Activated CD4-positive, alpha-beta T cell treated with anti-CD3 and anti-CD28 coated beads, Interleukin-2, Interleukin-4, amounts not matched to agents 100 ng/mL and 50 ng/mL, durations not matched to agents 16 hours and 8 hours (primary cell): ENCODE measurements around the gene NUP210.

ENCODE experiments used
- DNase-seq: peaks from one replicate; pipeline ENCODE4 v3.0.0-alpha.2; 2020; ENCODE audit warnings: low spot score

NUP210 gene

DNA sequence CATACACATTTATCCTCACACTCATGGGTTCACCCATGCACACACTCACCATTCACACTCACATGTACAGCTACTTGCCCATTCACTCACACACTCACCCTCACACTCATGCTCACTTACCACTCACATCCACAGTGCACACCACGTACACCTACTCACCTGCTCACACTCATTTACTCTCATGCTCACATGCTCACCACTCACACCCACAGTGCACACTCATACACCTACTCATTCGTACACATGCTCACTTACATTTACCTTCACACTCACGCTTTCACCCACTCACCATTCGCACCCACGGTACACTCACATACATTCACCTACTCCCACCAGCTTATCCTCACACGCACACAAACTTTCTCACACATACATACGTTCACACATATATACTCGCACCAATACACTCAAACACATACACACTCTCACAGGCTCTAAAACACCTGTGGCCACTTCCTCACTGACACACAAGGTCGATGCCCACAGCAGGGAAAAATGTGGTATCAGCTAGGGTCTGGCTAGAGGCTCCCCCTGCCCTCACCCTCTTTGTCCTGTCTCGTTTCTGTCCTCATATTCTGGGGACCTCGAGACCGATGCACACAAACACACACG, 46.0 kb downstream of the NUP210 start:
- no peak for DNase-seq

DNA sequence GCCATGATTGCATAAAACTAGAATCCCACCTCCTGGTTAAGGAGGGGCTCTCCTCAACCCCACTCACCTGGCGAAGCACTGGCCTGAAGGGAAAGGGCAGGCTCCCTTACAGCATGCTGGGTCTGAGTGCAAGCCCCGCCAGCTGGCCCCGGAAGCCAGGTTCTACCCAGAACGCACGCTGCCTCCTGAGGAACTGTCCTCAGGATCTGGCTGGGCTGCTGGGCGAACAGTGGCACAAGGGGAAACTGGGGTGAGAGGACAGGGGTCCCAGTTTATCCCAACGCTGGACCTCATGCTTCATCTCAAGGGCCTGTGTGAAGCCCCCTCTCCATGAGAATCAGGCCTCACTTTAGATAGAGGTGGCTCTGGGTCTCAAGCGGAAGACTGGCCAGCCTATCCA, 47.5 kb downstream of the NUP210 start:
- DNase-seq = no peak

DNA sequence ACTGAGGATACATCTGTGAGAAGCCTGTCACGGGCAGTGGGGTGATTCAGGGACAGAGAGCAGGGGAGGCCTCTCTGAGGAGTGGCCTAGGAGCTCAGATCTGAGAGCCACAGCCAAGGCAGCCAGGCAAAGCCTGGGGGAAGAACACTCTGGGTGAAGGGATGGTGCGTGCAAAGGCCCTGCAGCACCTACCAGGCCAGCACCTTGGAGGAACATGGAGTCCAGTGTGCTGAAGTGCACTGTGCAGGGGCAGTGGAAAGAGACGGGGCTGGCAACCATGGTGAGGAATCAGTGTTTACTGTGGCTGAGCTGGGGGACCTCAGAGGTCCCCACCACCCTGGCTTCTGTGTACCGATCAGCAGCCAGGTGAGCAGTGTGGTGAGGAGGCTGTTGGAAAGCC, 48.0 kb downstream of the NUP210 start:
- DNase-seq = no peak

DNA sequence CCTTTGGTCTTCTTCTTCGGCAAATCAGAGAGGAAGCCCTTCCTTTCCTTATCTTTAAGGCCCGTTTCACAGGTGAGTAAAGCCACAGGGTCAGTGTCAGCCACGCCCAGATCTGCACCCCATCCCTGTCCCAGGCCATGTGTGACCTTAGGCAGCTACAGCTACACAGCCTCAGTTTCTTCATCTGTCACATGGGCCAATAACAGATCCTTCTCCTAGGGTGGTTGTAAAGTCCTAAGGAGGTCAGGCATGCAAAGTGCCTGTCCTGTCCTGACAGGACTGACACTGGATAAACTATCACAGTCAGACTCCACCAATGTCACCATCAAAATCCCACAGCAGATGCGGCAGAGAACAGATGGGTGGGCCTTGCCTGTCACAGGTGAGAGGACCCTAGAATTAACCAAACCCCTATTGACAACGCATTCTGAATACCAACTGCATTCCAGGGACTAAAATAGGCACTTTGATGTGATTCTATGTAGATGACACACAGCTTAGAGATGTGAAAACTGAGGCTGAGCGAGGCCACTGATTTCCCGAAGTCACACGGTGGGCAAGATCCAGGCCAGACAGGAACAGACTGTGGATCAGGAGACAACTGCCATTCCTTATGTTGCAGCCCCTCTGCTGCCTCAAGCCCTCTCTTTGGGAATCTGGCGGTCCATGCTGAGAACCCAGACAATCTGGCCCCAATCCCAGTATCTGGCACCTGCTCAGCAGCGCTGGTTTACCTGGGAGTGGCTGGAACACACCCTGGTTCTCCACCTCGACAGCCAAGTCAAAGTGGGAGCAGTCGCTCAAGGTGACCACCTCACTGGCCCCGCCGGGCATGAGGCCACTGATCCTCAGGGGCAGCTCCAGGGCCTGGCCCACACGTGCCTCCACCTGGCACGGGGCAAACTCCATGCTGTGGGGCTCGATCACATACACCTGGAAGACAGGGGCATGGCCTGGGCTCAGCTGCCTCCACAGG, 48.7 kb downstream of the NUP210 start:
- no peak for DNase-seq

DNA sequence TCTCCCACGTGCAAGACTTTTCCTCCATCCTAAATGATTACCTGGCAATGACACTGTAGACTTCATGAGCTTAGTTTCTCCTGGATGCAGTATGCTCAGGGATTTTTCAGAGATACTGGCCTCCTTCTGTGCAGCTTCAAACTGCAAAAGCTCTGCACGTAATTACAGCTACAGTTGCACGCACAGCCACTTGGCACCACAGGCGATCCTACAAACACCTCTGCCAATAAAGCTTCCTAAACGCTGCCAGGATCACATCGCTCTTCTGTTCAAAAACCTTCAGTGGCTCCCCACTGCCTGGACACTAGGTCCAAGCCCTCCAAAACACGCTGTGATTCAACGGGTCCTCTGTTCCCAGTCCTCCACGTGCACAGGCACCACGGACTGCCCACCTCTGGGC, 49.5 kb downstream of the NUP210 start:
- no peak for DNase-seq

DNA sequence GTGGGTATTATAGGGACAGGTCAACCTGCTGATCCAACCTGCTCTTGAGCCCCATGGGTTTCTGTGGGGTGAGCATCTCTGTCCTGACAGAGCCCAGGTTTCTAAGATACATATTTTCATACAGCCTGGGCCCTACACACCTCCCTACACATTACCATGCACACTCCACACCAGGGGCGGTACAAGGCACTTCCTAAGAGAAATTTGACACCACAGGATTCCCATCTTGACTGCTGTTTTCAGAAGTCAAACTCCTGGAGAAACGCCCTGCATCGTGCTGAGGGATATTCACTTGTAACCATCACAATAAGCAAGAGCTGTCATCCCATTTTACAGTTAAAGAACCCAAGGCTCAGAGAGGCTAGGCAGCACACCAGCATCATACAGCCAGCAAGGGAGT, 50.1 kb downstream of the NUP210 start:
- no peak for DNase-seq

DNA sequence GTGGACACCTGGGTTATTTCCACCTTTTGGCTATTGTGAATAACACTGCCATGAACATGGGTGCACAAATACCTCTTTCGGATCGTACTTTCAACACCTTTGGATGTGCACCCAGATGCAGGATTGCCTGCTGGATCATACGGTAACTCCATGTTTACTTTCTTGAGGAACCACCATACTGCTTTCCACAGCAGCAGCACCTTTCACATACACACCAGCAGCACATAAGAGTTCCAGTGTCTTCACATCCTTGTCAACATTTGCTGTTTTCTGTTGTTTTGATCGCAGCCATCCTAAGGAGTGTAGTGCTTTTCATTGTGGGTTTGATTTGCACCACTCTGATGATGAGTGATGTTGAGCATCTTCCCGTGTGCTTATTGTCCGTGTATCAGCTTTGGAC, 51.3 kb downstream of the NUP210 start:
- DNase-seq = no peak

DNA sequence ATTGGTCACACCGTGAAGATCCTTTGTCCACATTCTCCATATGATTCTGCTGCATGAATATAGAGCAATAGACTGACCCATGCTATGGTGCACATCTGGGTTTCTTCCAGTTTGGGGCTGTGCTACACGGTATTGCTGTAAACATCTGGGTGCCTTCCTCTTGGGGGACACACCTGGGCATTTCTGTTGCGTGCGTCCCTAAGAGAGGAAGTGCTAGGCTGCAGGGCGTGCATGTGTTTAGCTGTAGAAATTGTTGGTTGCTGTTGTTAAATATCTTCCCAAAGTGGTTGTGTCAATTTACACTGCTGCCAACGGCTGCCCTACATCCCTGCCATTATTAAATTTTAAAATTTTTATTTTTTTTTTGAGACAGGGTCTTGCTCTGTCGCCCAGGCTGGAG, 52.4 kb downstream of the NUP210 start:
- DNase-seq = no peak

DNA sequence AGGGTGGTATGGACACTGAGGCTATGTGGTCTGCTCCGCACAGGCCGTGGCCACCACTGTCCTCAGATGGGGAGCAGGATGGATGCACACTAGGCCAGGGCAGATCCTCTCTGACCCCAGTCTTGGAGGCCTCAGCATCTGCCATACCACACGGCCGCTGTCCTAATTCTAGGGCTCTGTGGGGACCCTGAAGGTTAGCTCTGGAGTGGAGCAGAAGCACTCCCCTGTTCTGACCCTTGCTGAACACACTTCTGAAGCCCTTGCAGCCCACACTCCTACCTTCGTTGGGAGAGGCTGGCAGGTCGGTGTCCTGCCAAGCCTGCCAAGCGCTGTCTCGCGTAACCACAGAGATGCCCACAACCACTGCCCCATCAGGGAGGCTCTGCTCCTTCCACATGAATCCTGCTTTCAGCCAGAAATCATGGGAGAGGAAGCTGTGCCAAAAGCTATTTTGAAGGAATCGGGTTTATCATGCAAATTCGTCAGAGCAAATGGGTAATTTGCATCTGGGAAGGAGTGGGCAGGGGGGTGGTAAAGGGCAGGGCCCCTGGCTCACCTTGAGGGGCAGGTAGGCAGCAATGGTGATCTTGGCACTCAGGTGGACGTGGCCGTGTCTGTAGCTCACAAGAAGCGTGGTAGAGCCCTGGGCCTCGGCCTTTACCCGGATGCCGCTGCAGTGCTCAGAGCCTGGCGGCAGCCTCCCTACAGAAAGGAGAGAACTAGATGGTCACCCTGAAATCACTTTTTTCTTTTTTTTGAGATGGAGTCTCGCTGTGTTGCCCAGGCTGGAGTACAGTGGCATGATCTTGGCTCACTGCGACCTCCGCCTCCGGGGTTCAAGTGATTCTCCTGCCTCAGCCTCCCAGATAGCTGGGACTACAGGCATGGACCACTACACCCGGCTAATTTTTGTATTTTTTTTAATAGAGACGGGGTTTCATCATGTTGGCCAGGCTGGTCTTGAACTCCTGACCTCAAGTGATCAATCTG, 54.4 kb downstream of the NUP210 start:
- no peak for DNase-seq

DNA sequence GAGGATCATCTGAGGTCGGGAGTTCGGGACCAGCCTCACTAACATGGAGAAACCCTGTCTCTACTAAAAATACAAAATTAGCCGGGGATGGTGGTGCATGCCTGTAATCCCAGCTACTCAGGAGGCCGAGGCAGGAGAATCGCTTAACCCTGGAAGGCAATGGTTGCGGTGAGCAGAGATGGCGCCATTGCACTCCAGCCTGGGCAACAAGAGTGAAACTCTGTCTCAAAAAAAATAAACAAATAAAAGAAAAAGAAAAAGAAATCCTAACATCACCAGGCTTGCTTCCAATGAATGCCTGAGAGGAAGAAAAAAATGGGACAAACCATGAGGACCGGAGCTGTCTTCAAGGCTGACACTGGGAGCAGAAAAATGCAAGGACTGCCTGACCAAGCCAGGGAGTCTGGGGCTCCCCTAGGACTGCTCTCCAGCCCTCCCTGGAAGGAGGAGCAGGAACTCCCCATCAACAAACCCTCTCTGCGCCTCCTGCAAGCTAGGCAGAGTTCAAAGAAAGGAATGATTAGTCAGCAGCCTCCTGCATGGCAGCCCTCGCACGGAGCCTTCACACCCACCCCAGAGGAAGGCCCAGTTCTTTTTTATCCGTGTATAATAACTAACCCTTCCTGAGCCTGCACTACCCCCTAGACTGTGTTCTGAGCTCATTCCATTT, 55.4 kb downstream of the NUP210 start:
- no peak for DNase-seq

DNA sequence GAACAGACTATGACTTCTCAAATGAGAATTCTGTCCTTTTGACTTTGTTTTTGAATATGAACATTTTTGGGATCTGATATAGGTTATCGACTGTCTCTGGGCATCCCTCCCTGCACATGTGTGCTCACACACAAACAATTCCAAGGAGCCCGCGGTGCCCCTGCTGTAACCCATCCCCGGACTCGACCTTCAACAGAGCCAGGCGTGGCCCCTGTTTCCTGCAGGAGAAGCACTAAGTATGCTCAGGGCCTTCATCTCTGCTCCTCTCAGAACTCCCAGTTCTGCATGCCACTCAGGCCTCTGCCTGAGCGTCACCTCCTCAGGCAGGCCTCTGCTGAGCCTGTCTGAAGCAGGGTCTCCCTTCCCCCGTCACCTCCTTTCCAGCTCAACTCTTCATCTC, 57.6 kb downstream of the NUP210 start:
- no peak for DNase-seq

DNA sequence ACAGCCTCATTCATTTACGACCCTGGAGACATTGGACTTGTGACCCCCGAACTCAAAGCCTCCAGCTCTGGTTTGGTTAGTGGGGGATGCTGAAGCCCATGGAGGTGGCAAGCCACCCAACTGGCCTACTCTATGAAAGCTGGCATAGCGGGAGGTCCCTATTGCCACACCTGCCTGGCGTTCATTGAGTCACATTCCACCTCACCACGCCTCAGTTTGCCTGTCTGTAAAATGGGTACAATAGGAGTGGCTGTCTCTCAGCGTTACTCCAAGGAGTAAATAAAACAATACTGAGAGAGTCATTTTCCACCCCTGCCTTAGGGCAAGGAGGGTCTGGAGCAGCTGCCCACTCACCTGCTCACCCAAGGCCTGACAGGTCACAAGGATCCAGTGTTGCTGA, 60.2 kb downstream of the NUP210 start:
- DNase-seq = no peak

DNA sequence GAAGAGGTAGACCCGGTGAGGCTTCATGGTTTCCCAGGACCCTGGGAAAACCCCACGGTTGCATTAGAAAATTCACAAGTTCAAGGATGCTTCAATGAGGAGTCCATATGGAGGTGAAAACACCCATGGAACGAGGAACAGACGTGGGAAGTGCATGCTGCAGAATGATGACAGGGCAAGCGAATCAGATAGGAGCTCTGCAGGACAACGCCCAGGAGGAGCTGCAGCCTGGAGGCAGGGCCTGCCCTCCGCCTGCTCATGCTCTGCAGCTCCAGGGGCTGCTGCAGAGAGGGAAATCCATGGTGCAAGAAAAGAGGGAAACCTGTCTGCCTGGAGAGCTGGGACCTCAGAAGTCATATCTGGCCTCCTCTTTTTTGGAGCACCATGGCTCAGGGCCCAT, 61.5 kb downstream of the NUP210 start:
- no peak for DNase-seq

DNA sequence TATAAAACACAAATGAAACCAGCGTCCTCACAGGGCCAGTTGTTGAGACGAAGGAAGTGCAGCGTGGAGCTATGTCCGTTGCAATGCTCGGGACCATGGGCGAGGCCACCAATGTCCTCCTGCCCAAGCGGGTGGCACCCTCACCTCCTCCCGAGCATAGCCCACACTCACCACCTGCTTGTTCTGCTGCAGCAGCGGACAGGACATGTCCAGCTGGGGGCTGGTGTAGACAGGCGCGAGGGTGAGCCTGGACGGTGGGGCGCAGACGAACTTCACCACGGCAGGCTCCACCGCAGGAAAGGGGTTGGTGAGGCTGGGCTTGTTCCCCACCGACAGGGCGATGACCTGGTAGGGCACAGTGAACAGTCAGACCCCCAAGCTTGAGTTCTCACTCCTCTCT, 62.1 kb downstream of the NUP210 start:
- DNase-seq = no peak

DNA sequence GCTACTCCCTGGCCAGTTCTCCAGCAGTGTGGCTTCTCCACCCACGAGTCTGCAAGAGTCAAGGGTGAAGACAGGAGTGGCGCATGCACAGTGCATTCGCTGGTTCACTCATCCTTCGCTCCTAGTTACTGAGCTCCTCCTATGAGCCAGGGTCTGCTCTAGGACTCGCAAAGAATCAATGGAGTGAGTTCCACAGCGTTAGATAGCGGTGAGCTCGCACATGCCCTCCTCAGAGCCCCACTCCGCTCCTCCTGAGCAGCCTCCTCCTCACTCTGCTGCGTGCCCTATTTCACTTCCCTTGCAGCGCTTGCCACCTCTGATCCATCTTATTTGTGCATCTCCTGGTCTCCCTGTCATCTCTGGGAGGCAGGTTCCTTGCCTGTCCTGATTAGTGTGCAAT, 63.0 kb downstream of the NUP210 start:
- DNase-seq = no peak

DNA sequence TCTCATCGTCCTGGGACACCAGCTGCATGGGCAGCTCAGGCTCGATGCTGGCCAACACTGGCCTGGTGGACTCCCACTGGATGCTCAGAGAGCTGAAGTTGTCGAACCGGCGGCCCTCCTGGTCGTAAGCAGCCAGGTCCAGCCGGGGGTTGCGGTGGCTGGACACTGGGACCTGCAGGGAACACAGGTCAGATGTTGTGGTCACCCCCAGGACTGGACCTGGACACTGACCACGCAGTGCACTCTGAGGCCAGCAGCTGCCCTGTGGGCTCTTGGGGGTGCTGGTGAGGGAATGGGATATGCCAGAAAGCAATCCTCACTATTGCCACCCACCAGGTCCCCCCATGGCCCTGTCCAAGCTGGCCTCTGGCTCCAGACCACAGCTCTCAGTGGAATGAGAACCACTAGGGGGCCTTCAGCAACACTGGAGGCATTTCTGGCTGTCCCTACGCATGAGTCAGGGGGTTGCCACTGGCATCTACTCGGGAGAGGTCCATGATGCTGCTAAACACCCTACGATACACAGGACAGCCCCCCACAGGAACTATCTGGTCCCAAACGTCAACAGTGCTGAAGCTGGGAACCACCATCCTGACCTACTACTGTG, 66.1 kb downstream of the NUP210 start:
- no peak for DNase-seq

DNA sequence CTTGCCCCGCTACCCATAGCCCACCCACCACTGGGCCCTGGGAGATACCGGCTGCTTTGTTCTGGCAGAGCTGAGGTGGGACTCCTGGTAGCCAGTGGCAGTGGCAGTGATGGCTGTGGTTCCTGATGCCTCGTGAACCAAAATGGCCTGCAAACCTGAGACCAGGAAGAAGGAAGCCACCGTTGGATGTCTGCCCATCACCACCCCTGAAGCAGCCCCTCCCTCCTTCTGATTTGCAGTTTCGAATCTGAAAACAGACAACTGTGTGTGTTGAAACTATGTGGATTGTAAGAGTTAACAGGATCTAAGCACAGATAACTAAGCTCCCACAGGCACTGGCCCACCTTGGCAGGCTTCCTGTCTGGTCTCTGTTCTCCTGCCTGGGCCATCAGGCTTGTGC, 66.6 kb downstream of the NUP210 start:
- DNase-seq = no peak

DNA sequence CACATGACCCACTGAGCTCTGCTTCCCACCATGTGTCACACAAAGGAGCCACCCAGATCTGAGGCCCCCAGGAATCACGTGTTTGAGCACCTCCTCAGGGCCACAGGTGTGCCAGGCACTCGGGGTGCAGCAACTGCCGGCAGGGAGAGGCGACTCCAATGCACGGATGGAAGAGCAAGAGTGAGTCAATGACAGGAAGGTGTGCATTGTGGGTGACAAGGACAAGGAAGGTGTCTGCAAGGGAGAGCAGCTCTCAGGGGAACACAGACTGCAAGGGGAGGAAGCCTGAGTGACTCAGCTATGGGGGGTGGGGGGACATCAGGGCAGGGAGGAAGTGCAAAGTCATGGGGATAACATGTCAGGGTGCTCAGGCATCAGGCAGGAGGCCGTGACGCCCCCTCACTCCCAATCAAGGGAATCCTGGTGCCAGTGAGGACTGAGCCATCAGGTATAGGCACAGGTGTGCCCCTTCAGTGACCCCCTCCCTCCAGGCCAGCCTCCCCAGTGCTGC, 67.4 kb downstream of the NUP210 start:
- peak; percentile 21 for DNase-seq

DNA sequence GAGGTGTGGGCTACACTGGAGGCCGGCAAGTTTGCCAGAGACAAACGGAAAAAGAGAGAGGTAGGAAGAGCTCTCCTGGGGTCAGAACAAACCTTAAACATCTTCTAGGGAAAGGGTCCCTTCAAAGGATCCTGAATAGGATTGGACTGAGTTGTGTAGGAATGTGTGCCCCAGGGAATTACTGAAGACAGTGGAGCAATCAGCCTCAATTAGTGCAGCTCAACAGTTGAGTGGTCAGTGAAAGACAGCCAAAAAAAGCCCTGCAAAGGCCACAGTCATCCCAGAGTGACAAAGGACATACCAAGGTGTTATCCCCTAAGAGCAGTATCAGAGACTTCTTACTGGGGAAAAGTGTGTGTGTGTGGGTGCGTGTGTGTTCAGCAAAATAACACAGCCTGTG, 70.3 kb downstream of the NUP210 start:
- no peak for DNase-seq

DNA sequence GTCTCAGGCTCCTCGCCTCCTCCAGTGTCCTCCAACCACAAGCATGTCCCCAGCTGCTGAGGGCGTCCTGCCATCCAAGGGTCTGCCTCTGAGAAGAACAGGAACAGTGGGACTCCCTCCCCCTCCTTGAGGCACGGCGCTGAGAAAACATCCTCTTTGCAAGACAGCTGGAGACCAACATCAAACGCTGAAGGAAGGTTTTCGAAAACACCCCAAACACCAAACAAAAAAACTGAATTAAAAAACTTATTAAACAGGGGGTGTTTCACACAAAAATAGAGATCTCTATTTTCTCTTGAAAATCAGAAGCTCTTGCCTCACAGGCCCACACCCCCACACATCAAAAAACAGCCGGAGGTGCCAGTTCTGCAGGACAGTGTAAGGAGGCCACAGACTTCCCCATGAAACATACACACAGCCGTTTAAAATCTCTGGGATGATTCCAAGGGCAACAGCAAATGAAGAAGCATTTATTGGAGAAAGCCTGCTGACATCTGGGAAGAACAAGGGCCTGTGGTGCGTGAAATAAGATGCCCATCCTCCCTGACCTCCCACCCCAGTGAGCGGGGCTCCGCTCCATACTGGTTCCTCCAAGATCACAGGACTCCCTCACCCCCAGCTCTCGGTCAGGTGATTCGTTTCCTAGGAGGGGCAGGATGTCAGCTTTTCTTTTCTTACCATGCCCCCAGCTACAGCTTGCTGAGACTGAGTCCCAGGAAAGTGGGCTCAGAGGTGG, 71.3 kb downstream of the NUP210 start:
- no peak for DNase-seq

DNA sequence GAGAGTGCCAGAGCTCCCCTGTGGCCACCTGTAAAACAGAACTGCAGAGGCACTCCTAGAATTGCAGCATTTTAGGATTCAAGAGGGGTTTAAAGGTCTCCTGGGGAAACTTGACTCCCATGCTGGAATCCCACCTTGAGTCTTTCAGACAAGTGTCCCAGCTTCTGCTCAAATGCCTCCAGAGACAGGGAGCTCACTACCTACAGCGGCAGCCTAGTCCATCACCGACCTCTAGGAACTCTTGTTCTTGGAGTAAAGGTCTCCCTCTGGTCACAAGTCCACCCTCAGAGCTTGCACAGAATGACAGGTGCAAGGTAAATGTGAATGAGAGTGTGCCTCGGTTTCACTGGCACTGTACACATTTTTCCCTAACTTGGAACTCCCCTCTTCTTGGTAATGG, 72.0 kb downstream of the NUP210 start:
- no peak for DNase-seq
